ENCODE measurements around the gene OLFM2. TPM values are rescaled to one million over a fixed set of nuclear protein-coding genes. Genes with fewer than 3 reads are reported as not detected.

OLFM2 gene
- total and polyA plus RNA-seq, 2 donors, result 4.6 to 18.2 TPM

GRCh38 chr19:9808855-9809824 is 127.2 kb downstream of the OLFM2 start:
- Histone ChIP-seq H3K4me3 (ENCODE audit: low read depth, low read length) (no peak overlapping the region), H3K4me1 (ENCODE audit: insufficient read depth) (no peaks in the 10 kb centered on the region), H3K27ac (ENCODE audit: low read depth) (no peak overlapping the region), H3K36me3 (ENCODE audit: insufficient read depth) (peaks cover 4% of the 10 kb centered on the region)
- WGBS, result 92% methylated on average over 11 of the region's 11 CpGs
- DNase-seq (ENCODE audit: extremely low spot score), result no peak

GRCh38 chr19:9806803-9807202 is 129.5 kb downstream of the OLFM2 start:
- Histone ChIP-seq H3K4me1 (ENCODE audit: insufficient read depth) (no peaks in the 10 kb centered on the region), H3K4me3 (ENCODE audit: low read depth, low read length) (no peak overlapping the region), H3K27ac (ENCODE audit: low read depth) (no peak overlapping the region), H3K36me3 (ENCODE audit: insufficient read depth) (peaks cover 4% of the 10 kb centered on the region)
- 89% methylated on average over 3 of the region's 3 CpGs for WGBS
- DNase-seq (ENCODE audit: extremely low spot score), result no peak

Small RNAs within 50 kb of the gene (small RNA-seq; reads per million reads assigned to genes)
- not detected for gene RF00156

Other genes starting within 250 kb of the OLFM2 start
- 73.6 TPM for gene ZNF846, start 167.8 kb downstream of the OLFM2 start, total RNA-seq
- 18.0 TPM for gene ZNF846, start 167.8 kb downstream of the OLFM2 start, polyA plus RNA-seq
- gene FBXL12, start 117.4 kb downstream of the OLFM2 start, total RNA-seq, result 16.1 TPM
- 37.5 TPM for gene FBXL12, start 117.4 kb downstream of the OLFM2 start, polyA plus RNA-seq
- gene UBL5, start 108.6 kb downstream of the OLFM2 start, total RNA-seq, result 92.0 TPM
- 436 TPM for gene UBL5, start 108.6 kb downstream of the OLFM2 start, polyA plus RNA-seq
- 42.3 TPM for gene PIN1, start 101.2 kb downstream of the OLFM2 start, total RNA-seq
- gene PIN1, start 101.2 kb downstream of the OLFM2 start, polyA plus RNA-seq, result 160 TPM
- 19.6 TPM for gene COL5A3, start 74.0 kb upstream of the OLFM2 start, total RNA-seq
- 18.3 TPM for gene COL5A3, start 74.0 kb upstream of the OLFM2 start, polyA plus RNA-seq
- gene RDH8, start 77.0 kb upstream of the OLFM2 start, total RNA-seq, result not detected
- not detected for gene RDH8, start 77.0 kb upstream of the OLFM2 start, polyA plus RNA-seq
- gene SHFL, start 149.8 kb upstream of the OLFM2 start, total RNA-seq, result 15.5 TPM
- gene SHFL, start 149.8 kb upstream of the OLFM2 start, polyA plus RNA-seq, result 43.4 TPM
- gene ANGPTL6, start 166.2 kb upstream of the OLFM2 start, total RNA-seq, result 11.2 TPM
- 8.4 TPM for gene ANGPTL6, start 166.2 kb upstream of the OLFM2 start, polyA plus RNA-seq
- gene PPAN, start 169.8 kb upstream of the OLFM2 start, total RNA-seq, result 10.9 TPM
- 41.1 TPM for gene PPAN, start 169.8 kb upstream of the OLFM2 start, polyA plus RNA-seq
- gene P2RY11, start 175.2 kb upstream of the OLFM2 start, total RNA-seq, result 1.8 TPM
- 9.8 TPM for gene P2RY11, start 175.2 kb upstream of the OLFM2 start, polyA plus RNA-seq
- 132 TPM for gene EIF3G, start 183.4 kb upstream of the OLFM2 start, total RNA-seq
- 252 TPM for gene EIF3G, start 183.4 kb upstream of the OLFM2 start, polyA plus RNA-seq